GM19035 (cell line): ENCODE results near the gene UGT1A8.
"Not testable (repeated sequence)": the region's sequence is repeated elsewhere in the genome, so short reads cannot be mapped to it uniquely, and the experiment has no call there.

ENCODE experiments used
- ATAC-seq: cut with Tn5 transposase; IDR thresholded peaks from one replicate; pipeline ENCODE4 v1.9.1; 2021; ENCODE audit not compliant: unreplicated experiment

UGT1A8 gene

DNA sequence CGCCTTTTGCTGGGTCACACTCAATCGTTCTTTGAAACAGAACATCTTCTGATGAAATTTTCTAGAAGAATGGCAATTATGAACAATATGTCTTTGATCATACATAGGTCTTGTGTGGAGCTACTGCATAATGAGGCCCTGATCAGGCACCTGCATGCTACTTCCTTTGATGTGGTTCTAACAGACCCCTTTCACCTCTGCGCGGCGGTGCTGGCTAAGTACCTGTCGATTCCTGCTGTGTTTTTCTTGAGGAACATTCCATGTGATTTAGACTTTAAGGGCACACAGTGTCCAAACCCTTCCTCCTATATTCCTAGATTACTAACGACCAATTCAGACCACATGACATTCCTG, 95.8 kb downstream of the UGT1A8 start:
- no peak for ATAC-seq

DNA sequence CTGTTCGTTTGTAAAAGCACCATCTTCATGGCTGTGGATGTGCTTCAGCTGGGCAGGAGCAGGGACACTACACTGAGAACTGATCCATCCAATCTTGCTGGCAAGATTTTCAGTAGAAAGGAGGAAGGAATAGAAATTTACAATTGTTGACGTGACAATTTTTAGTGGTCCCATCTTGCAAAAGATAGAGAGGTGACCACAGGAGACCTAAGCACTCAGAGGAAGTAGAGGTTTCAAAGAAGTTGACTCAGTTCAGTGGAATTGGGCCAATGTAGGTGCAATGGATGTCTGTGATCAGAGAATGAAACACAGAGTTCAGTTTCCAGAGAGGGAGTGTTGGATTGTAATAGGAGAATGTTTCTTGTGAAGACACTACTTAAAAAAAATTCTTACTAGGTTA, 96.7 kb downstream of the UGT1A8 start:
- no peak for ATAC-seq

GRCh38 chr2:233718552-233718951, 101.1 kb downstream of the UGT1A8 start, which contains the start of gene UGT1A4:
Gene UGT1A4 (plus strand): TSS chr2:233718736. CDS start chr2:233718821, 85 bp downstream.
- no peak for ATAC-seq

GRCh38 chr2:233728723-233729301, 111.4 kb downstream of the UGT1A8 start, which contains the start of gene UGT1A3:
Gene UGT1A3 (plus strand): TSS chr2:233729042. CDS start chr2:233729127, 85 bp downstream.
- no peak for ATAC-seq

- ATAC-seq: not testable (repeated sequence)
Observed at GRCh38 chr2:233736868-233737653, 119.6 kb downstream of the UGT1A8 start.

- ATAC-seq: no peak
Observed at GRCh38 chr2:233740870-233741269, 123.4 kb downstream of the UGT1A8 start.

DNA sequence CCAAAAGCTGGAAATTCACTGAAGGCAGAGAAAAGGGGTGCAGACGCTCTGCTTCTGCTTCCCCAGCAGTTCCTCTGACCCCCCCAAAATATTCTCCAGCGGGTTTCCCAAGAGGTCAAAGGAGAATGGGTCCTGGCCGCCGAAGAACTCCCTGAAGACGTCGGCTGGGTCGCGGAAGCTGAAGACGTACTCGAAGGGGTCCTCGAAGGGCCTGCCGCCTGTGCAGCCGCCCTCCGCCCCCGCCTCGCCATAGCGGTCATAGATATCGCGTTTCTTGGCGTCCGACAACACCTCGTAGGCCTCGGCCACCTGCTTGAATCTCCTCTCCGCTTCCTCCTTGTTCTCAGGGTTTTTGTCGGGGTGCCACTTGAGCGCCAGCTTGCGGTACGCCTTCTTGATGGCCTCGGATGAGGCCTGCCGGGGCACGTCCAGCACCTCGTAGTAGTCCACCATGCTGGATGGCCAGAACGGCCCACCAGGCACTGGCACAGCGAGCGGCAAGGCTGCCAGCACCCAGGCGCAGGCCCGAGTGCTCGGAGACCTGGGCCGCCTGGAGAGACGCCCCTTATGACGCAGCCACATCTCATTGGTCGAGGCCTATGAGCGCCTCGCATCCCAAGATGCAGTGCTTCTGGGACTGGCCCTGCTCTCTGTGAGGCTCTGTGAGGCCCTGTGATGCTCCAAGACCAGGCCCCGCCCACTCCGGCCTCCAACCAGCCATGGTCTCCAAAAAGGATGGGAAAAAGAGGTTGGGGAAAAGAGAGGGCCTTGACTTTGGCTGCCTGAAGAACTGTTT, 126.2 kb downstream of the UGT1A8 start:
- no peak for ATAC-seq

DNA sequence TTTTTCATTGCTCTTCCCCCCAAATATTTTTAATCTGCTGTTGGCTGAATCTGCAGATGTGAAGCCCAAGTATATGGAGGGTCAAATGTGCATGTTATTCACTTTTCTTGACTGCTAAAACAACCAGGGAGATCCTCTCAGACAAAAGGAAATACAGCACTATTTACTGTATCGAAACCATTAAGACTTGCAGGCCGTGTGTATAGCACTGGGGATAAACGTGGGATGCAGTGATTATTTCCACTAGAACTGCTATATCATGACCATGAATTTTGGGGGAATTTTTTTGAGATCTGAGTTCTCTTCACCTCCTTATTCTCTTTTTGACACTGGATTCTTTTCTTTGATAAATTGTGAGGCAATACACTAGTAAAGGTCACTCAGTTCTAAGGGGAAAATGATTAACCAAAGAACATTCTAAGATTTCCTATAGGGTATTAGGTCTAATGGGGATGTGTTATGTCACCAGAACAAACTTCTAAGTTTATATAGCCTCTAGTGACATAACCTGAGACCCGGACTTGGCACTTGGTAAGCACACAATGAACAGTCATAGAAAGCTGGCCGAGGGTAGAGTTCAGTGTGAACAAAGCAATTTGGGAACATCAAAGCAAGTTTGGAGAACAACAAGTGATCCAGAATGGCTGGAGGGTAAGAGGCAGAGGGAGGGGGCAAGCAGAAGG, 127.8 kb downstream of the UGT1A8 start:
- ATAC-seq: no peak

DNA sequence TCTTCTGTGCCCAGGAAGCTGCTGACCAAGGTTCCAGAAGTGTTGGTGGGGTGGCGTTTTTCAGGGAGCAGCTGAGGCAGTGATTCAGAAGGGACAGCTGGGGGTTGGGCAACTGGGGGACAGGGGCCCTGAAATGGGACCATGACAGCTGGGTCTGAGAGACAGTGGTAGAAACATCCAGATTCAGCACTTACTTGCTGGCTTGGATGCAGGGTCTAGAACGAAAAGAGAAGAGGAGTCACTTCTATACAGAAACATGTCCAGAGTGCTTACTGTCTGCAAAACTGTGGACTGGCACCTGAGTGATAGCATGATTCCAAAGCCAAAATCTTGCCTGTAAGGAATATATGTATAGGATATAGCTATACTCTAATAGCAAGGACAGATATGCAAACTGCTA, 128.4 kb downstream of the UGT1A8 start:
- not testable (repeated sequence) for ATAC-seq

DNA sequence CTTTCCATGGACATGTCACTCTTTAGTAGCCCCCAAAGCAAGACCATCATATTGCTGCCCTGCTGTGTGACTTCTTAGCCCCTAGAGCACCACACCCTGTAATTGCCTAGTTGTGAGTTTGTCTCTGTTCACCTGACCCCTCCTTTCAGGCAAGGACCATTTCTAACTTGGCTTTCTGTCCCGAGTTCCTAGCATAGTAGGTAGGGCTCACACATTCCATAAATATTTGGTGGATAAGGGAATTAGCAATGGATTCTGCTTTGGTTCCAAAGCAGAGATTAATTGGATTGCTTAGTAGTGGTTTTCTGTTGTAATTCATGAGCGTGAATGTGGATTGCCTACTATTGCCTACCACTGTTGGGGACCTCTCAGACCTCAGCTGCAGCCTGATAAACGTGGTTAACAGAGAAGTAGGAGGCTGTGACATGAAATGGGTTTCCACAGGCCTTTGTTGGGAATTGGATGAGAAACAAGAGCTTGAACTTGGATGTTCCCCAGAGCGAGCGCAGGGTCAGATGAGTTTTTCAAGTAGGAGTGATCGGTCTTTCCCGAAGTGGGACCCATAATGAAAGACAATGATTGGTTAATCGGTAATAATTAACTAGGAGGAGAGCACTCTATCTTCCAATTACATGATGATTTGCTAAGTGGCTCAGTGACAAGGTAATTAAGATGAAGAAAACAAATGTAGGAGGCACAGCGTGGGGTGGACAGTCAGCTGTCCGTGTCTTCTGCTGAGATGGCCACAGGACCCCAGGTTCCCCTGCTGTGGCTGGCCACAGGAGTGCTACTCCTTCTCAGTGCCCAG, 129.2 kb downstream of the UGT1A8 start:
- ATAC-seq: no peak

DNA sequence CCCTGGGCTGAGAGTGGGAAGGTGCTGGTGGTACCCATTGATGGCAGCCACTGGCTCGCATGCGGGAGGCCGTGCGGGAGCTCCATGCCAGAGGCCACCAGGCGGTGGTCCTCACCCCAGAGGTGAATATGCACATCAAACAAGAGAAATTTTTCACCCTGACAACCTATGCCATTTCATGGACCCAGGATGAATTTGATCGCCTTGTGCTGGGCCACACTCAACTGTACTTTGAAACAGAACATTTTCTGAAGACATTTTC, 129.8 kb downstream of the UGT1A8 start:
- no peak for ATAC-seq

- not testable (repeated sequence) for ATAC-seq
Observed at GRCh38 chr2:233750689-233751088, 133.3 kb downstream of the UGT1A8 start.

DNA sequence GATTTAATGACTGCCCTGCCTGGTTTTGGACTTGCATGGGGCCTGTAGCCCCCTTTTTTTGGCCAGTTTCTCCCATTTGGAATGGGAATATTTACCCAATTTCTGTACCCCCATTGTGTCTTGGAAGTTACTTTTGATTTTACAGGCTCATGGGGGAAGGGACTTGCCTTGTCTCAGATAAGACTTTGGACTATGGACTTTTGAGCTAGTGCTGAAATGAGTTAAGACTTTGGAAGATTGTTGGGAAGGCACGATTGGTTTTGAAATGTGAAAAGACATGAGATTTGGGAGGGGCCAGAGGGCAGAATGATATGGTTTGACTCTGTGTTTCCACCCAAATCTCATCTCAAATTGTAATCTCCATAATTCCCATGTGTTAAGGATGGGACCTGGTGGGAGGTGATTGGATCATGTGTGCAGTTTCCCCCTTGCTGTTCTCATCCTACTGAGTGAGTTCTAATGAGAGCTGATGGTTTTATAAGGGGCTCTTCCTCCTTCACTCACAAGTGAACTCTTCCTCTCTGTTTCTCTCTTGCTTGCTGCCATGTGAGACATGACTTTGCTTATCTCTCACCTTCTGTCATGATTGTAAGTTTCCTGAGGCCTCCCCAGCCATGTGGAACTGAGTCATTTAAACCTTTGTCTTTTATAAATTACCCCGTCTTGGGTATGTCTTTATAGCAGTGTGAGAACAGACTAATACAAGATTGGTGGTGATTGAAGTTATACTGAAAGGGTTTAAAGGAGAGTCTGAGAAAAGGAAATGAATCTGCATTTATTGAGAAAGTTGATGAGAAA, 134.0 kb downstream of the UGT1A8 start:
- ATAC-seq: not testable (repeated sequence)

- no peak for ATAC-seq
Observed at GRCh38 chr2:233754872-233755611, 137.6 kb downstream of the UGT1A8 start.

DNA sequence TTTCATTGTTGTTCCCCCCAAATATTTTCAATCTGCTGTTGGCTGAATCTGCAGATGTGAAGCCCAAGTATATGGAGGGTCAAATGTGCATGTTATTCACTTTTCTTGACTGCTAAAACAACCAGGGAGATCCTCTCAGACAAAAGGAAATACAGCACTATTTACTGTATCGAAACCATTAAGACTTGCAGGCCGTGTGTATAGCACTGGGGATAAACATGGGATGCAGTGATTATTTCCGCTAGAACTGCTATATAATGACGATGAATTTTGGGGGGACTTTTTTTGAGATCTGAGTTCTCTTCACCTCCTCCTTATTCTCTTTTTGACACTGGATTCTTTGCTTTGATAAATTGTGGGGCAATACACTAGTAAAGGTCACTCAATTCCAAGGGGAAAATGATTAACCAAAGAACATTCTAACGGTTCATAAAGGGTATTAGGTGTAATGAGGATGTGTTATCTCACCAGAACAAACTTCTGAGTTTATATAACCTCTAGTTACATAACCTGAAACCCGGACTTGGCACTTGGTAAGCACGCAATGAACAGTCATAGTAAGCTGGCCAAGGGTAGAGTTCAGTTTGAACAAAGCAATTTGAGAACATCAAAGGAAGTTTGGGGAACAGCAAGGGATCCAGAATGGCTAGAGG, 139.1 kb downstream of the UGT1A8 start:
- ATAC-seq: no peak

DNA sequence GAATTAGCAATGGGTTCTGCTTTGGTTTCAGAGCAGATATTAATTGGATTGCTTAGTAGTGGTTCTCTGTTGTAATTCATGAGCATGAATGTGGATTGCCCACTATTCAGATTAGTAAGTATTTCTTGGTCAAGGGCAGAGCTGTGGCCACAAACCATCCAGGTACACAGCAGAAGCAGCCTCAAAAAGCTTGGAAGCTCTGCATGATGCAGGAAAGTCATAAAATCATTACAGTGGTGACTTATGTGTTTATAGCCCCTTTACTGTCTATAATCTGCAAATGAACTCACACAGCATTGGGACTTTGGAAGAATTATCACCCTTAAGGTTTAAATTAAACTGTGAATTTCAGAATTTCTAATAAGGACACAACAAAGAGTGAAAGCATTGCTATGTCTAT, 140.7 kb downstream of the UGT1A8 start:
- no peak for ATAC-seq

- ATAC-seq: no peak
Observed at GRCh38 chr2:233758849-233759248, 141.4 kb downstream of the UGT1A8 start.

DNA sequence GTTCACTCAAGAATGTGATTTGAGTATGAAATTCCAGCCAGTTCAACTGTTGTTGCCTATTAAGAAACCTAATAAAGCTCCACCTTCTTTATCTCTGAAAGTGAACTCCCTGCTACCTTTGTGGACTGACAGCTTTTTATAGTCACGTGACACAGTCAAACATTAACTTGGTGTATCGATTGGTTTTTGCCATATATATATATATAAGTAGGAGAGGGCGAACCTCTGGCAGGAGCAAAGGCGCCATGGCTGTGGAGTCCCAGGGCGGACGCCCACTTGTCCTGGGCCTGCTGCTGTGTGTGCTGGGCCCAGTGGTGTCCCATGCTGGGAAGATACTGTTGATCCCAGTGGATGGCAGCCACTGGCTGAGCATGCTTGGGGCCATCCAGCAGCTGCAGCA, 142.6 kb downstream of the UGT1A8 start, which contains the start of gene UGT1A1:
Gene UGT1A1, plus strand, starts transcription at position 228 of the 400 bp plus-strand sequence. Its CDS starts 18 bp downstream, at position 246.
- no peak for ATAC-seq
